ENCODE measurements around the gene UBR2.

DNA sequence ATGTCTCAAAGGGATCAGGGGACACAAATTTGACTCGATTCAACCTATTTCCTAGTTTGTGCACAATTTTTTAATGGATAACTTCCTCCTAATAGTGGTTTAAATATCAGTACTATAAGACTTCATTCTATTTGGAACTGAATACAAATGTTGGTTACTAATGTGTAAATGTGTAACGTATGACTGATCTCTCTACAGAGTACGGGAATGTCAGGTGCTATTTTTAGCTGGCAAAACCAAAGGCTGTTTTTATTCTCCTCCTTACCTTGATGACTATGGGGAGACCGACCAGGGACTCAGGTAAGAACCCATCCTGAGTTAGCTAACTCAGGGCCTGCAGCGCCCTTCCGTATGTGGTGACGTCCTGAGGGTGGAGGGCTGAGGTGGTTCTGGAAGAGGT lies 125.5 kb downstream of the UBR2 start:
- TF ChIP-seq, protein P1, sequence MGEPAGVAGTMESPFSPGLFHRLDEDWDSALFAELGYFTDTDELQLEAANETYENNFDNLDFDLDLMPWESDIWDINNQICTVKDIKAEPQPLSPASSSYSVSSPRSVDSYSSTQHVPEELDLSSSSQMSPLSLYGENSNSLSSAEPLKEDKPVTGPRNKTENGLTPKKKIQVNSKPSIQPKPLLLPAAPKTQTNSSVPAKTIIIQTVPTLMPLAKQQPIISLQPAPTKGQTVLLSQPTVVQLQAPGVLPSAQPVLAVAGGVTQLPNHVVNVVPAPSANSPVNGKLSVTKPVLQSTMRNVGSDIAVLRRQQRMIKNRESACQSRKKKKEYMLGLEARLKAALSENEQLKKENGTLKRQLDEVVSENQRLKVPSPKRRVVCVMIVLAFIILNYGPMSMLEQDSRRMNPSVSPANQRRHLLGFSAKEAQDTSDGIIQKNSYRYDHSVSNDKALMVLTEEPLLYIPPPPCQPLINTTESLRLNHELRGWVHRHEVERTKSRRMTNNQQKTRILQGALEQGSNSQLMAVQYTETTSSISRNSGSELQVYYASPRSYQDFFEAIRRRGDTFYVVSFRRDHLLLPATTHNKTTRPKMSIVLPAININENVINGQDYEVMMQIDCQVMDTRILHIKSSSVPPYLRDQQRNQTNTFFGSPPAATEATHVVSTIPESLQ (CRISPR knock-in tag; conservative IDR thresholded peaks at IDR 0.05): no peak
- TF ChIP-seq TBL1XR1 (IDR thresholded peaks at IDR 0.05; ENCODE audit: borderline replicate concordance, low read length, partially characterized antibody): no peak
- no peak for TF ChIP-seq POLR2A (IDR thresholded peaks at IDR 0.05; ENCODE audit: insufficient read depth in 1 of 2, low read depth in 2 of 2, low read length in 2 of 2)
- TF ChIP-seq RBM39 (IDR thresholded peaks at IDR 0.05; ENCODE audit: low read depth, low read length, poor library complexity, severe bottlenecking): no peak
- TF ChIP-seq, protein P2, sequence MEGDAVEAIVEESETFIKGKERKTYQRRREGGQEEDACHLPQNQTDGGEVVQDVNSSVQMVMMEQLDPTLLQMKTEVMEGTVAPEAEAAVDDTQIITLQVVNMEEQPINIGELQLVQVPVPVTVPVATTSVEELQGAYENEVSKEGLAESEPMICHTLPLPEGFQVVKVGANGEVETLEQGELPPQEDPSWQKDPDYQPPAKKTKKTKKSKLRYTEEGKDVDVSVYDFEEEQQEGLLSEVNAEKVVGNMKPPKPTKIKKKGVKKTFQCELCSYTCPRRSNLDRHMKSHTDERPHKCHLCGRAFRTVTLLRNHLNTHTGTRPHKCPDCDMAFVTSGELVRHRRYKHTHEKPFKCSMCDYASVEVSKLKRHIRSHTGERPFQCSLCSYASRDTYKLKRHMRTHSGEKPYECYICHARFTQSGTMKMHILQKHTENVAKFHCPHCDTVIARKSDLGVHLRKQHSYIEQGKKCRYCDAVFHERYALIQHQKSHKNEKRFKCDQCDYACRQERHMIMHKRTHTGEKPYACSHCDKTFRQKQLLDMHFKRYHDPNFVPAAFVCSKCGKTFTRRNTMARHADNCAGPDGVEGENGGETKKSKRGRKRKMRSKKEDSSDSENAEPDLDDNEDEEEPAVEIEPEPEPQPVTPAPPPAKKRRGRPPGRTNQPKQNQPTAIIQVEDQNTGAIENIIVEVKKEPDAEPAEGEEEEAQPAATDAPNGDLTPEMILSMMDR (CRISPR knock-in tag; IDR thresholded peaks at IDR 0.05): no peak
- TF ChIP-seq, protein P3, sequence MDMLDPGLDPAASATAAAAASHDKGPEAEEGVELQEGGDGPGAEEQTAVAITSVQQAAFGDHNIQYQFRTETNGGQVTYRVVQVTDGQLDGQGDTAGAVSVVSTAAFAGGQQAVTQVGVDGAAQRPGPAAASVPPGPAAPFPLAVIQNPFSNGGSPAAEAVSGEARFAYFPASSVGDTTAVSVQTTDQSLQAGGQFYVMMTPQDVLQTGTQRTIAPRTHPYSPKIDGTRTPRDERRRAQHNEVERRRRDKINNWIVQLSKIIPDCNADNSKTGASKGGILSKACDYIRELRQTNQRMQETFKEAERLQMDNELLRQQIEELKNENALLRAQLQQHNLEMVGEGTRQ (IDR thresholded peaks at IDR 0.05; ENCODE audit: low read depth, low read length): no peak
- TF ChIP-seq, protein P3 (CRISPR knock-in tag; IDR thresholded peaks at IDR 0.05; ENCODE audit: borderline replicate concordance): no peak
